Stomach (tissue), 4 donors: ENCODE measurements around the gene ITIH4.

Source experiments
- CTCF ChIP-seq, 7 experiments: fragments of 450-650 bp in 4 of 7; fragments of 200-600 bp in 3 of 7; sonication (generic) in 3 of 7; IDR thresholded peaks; one replicate each; pipeline ENCODE4 v1.5.1; 2016 to 2019; ENCODE audit warnings: antibody characterized with exemption in 7 of 7, control low read depth in 2 of 7, mild to moderate bottlenecking in 1 of 7
- POLR2AphosphoS5 ChIP-seq, 3 donors: sonication (generic); formaldehyde crosslinking; IDR thresholded peaks; one replicate each; pipeline ENCODE4 v1.6.1; 2016; ENCODE audit warnings: antibody characterized with exemption in 3 of 3

GRCh38 chr3:52786330-52787215, 43.9 kb downstream of the ITIH4 start:
- TF ChIP-seq CTCF (IDR thresholded peaks at IDR 0.05) (no peak), POLR2AphosphoS5 (IDR thresholded peaks at IDR 0.05) (no peak)
